ENCODE data around the gene CLDN15. TPM values are rescaled to one million over a fixed set of nuclear protein-coding genes. Genes with fewer than 3 reads are reported as not detected.

The CLDN15 gene
- 1.4 and 1.7 TPM in 2 replicates for total RNA-seq

GRCh38 chr7:101237206-101238067 lies at the start of gene CLDN15:
Gene CLDN15 (minus strand): TSS chr7:101237802. CDS start chr7:101237581, 221 bp downstream.

GRCh38 chr7:101244375-101245146 lies 7.0 kb upstream of the CLDN15 start, which contains the start of gene FIS1:
Gene FIS1 (minus strand): TSS chr7:101245081. CDS start chr7:101245004, 77 bp downstream.

DNA sequence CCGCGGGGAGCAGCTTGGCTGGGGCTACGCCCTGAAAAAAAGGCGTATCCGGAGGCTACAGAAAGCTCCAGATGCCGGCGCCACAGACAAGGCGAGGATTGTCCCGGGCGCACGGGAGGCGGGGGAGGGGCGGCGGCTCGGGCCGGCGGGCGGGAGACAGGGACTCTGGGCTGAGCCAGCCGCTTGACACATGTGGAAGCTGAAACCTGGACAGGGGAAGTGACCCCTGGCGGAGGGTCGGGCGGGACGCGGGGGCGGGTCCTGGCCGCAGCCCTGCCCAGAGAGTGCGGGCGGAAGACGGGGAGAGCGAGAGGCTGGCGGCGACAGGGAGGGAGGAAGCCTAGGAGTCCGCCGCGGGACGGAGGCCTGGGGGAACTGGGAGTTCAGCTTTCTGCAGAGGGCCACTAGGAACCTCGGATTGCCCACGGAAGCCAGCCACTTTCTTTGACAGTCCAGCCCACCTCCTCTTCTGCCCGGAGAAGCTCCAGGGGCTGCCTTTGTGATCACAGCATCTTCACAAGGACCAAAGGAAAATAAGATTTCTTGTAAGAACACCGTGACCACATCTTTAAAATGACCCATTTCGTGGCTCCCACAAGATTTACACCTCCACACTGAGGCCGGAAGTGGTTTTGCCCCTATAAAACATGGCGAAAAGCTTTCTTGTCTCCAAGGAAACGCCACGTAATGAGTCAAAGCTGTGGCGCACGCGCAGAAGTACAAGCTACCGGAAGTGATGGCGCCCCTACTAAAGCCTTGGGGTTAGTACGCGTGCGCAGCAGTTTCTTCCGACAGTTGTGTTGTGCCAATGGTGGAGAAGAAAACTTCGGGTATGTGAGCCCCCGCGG lies 20.0 kb downstream of the CLDN15 start, which contains the start of the genes PLOD3 and ZNHIT1:
Gene PLOD3 (minus strand): TSS at position 194 of the 848 bp plus-strand sequence. CDS start 307 bp downstream, outside the sequence.
Gene ZNHIT1 (plus strand): TSS at position 778 of the 848 bp plus-strand sequence. CDS start 31 bp downstream, at position 809.

DNA sequence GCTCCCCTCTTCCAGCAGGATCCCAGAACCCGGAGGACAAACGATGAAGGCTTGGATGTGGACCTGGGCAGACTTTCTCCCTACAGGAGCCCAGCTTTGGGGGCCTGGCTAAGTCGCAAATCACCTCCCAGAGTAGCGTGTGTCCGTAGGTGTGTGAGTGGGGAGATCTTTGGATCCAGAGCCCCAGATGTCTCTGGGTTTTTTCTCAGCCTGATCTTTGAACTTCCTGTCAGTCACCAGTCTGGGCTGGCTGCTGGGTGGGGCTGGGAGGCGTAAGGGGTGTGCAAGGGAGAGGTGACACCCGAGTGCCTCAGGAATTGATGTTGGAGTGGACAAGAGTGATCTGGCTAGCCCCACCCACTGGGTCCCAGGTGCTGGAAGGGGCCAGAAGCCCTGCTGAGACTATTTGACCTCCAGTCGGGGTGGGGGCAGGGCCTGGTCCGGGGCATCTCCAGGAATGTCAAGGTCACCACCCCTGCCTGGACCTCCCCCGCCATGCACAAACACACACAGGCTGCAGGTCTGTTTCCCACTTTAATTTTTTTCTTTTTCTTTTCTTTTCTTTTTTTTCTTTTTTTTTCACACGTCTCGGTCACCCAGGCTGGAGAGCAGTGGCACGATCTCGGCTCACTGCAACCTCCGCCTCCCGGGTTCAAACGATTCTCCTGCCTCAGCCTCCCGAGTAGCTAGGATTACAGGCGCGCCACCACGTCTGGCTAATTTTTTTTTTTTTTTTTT lies 36.6 kb downstream of the CLDN15 start, which contains the start of gene MOGAT3:
Gene MOGAT3 (minus strand): TSS at position 175 of the 738 bp plus-strand sequence. CDS start 182 bp downstream, outside the sequence.

Other genes starting within 250 kb of the CLDN15 start
- gene MUC17, start 217.7 kb downstream of the CLDN15 start, total RNA-seq = not detected in 2 replicates
- 8.2 and 9.6 TPM in 2 replicates for gene TRIM56, start 152.3 kb downstream of the CLDN15 start, total RNA-seq
- gene SERPINE1, start 110.7 kb downstream of the CLDN15 start, total RNA-seq = 126 and 446 TPM in 2 replicates
- gene AP1S1, start 83.3 kb downstream of the CLDN15 start, total RNA-seq = 116 and 212 TPM in 2 replicates
- gene VGF, start 72.2 kb downstream of the CLDN15 start, total RNA-seq = 0.24 TPM in 1 of 2 replicates, not detected in the other
- gene NAT16, start 57.5 kb downstream of the CLDN15 start, total RNA-seq = not detected in 2 replicates
- gene MOGAT3, start 36.8 kb downstream of the CLDN15 start, total RNA-seq = not detected in 2 replicates
- 24.7 and 37.4 TPM in 2 replicates for gene PLOD3, start 20.2 kb downstream of the CLDN15 start, total RNA-seq
- gene ZNHIT1, start 19.6 kb downstream of the CLDN15 start, total RNA-seq = 91.8 and 104 TPM in 2 replicates
- gene FIS1, start 7.3 kb upstream of the CLDN15 start, total RNA-seq = 174 and 207 TPM in 2 replicates
- 9.6 and 10.2 TPM in 2 replicates for gene IFT22, start 84.0 kb upstream of the CLDN15 start, total RNA-seq
- gene COL26A1, start 125.1 kb upstream of the CLDN15 start, total RNA-seq = not detected in 2 replicates